PC-9 (cell line): ENCODE measurements around the gene WBP11.

Experiments used
- EZH2 ChIP-seq: fragments of 200-600 bp; sonication (generic); IDR thresholded peaks from 2 replicates; pipeline ENCODE4 v1.8.0; 2017; ENCODE audit warnings: antibody characterized with exemption, low read depth
- TF ChIP-seq, protein P1 (sequence below): fragments of 200-600 bp; sonication (generic); conservative IDR thresholded peaks from 2 replicates; pipeline ENCODE4 v1.6.1; 2017; ENCODE audit warnings: mixed run types, antibody characterized with exemption, mild to moderate bottlenecking, moderate library complexity

GRCh38 chr12:14827043-14827442, 23.8 kb upstream of the WBP11 start:
- TF ChIP-seq, protein P1, sequence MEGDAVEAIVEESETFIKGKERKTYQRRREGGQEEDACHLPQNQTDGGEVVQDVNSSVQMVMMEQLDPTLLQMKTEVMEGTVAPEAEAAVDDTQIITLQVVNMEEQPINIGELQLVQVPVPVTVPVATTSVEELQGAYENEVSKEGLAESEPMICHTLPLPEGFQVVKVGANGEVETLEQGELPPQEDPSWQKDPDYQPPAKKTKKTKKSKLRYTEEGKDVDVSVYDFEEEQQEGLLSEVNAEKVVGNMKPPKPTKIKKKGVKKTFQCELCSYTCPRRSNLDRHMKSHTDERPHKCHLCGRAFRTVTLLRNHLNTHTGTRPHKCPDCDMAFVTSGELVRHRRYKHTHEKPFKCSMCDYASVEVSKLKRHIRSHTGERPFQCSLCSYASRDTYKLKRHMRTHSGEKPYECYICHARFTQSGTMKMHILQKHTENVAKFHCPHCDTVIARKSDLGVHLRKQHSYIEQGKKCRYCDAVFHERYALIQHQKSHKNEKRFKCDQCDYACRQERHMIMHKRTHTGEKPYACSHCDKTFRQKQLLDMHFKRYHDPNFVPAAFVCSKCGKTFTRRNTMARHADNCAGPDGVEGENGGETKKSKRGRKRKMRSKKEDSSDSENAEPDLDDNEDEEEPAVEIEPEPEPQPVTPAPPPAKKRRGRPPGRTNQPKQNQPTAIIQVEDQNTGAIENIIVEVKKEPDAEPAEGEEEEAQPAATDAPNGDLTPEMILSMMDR = no peak
- no peak for TF ChIP-seq EZH2
